ENCODE data around the gene DES. TPM values are rescaled to one million over a fixed set of nuclear protein-coding genes. Genes with fewer than 3 reads are reported as not detected.

The DES gene
- total RNA-seq, 1 experiment from 2014 or later = 4.2 TPM

DNA sequence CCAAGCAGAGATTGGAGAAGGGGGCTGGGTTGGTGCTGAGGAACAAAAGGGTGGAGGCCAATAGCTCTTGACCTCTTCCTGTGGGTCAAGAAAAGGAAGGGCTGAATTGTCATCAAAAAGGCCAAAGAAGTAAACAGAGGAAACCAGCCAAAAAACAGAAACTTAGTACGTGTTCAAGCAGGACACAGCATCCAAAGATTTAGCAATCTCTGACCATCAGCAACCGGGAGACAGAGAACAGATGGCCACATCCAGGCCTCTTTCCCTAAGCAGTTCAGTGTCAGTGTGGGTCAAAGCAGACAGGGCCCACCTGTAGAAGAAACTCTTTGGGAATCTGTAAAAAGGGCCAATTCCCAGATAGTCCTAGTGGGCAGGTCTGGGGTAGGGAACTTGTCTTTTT lies 33.3 kb upstream of the DES start:
- DNase-seq (ENCODE audit: low read depth, low spot score) (no peak), ATAC-seq (no peak)
- no TSS peak for BruUV-seq (replicated peaks)
- H3K36me3 ChIP-seq (ENCODE audit: control insufficient read depth in 1 of 2, insufficient read depth in 2 of 2, low read length in 2 of 2) = peaks cover 15 to 28% of the 10 kb centered on the region in 2 experiments; a peak in 3 of 4 replicates
- H3K27me3 ChIP-seq (ENCODE audit: insufficient read depth, low read length) = no peaks in the 10 kb centered on the region
- ChIA-PET RAD21 (ENCODE audit: low non-redundant PET in 1 of 2, low total read pairs in 2 of 2, uncharacterized antibody in 2 of 2, unreplicated experiment in 2 of 2) (no interaction called here), CTCF (no interaction called here), POLR2A (no interaction called here)
- no peak for TF ChIP-seq SIN3A (IDR thresholded peaks at IDR 0.05; ENCODE audit: low read depth)
- no peak for TF ChIP-seq CEBPB (IDR thresholded peaks at IDR 0.05; ENCODE audit: low read depth)
- TF ChIP-seq, protein P1, sequence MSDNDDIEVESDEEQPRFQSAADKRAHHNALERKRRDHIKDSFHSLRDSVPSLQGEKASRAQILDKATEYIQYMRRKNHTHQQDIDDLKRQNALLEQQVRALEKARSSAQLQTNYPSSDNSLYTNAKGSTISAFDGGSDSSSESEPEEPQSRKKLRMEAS (IDR thresholded peaks at IDR 0.05) = no peak
- no peak for TF ChIP-seq ZNF274 (IDR thresholded peaks at IDR 0.05; ENCODE audit: low read depth, low read length)
- no peaks in the 10 kb centered on the region for H3K9me3 ChIP-seq (ENCODE audit: control insufficient read depth in 1 of 2, insufficient read depth in 1 of 2, low read depth in 1 of 2, low read length in 2 of 2)
- no peaks in the 10 kb centered on the region for H4K20me1 ChIP-seq (ENCODE audit: insufficient read depth)
- peaks cover 12% of the 10 kb centered on the region; the same call in 1 of the 2 replicates for H3K79me2 ChIP-seq (ENCODE audit: insufficient read depth, low read length)
- peaks cover 9 to 18% of the 10 kb centered on the region in 2 experiments; a peak in 3 of 4 replicates for H3K4me1 ChIP-seq (ENCODE audit: control insufficient read depth in 1 of 2, insufficient read depth in 2 of 2, low read length in 2 of 2)
- intact Hi-C loops (cut with micrococcal nuclease) = loop anchor here (5.0 kb wide), 2 partner anchors 208 to 302 kb away; partner anchors contain the start of genes CNPPD1 and RETREG2
- H3K4me2 ChIP-seq (ENCODE audit: low read length) = no peak overlapping the region
- H3K9ac ChIP-seq (ENCODE audit: low read length) = no peak overlapping the region
- H3K4me3 ChIP-seq (replicated peaks in 1 of 2; ENCODE audit: low read depth in 1 of 2, low read length in 2 of 2) = no peak overlapping the region
- no peak overlapping the region for H2AFZ ChIP-seq (ENCODE audit: low read depth, low read length, poor library complexity, severe bottlenecking)
- no peaks in the 10 kb centered on the region for H3K9me2 ChIP-seq (ENCODE audit: insufficient read depth)
- no peak overlapping the region for H3K27ac ChIP-seq (ENCODE audit: low read depth, low read length)

DNA sequence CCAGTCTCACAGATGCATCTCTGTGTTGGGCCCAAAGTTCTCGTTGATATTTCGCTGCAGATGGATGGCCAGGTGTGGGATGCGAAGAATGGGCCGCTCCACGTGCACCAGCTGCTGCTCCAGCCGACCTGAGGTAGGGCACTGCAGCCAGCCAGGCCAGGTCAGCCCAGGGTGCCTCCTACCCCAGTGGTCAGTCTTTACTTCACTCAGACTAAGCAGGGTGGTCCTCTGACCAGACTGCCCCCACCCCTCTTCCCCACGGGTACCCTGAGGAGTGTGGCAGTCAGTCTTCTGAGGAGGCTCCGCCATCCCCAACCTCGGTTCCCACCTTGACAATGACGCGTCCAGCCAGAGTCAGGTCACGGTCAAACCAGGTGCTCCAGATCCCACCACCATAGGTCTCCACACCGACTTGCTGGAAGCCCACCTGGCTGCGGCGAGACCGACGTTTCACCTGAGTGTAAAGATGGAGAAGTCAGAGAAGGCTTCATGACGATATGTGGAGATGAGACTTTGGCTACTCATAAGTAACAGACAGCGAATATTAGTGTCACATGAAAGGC lies 32.1 kb upstream of the DES start:
- POLR2A ChIA-PET = no interaction called here
- H3K4me2 ChIP-seq (ENCODE audit: low read length) = no peak overlapping the region
- RAD21 ChIA-PET (ENCODE audit: low non-redundant PET in 1 of 2, low total read pairs in 2 of 2, uncharacterized antibody in 2 of 2, unreplicated experiment in 2 of 2) = no interaction called here

More for the DNA sequence above, 32.1 kb upstream of the DES start:
- Histone ChIP-seq H3K9ac (ENCODE audit: low read length) (no peak overlapping the region; the same call in 1 of the 2 replicates), H2AFZ (ENCODE audit: low read depth, low read length, poor library complexity, severe bottlenecking) (no peak overlapping the region), H3K9me3 (ENCODE audit: control insufficient read depth in 1 of 2, insufficient read depth in 1 of 2, low read depth in 1 of 2, low read length in 2 of 2) (no peaks in the 10 kb centered on the region), H3K27me3 (ENCODE audit: insufficient read depth, low read length) (no peaks in the 10 kb centered on the region), H4K20me1 (ENCODE audit: insufficient read depth) (no peaks in the 10 kb centered on the region), H3K79me2 (ENCODE audit: insufficient read depth, low read length) (peaks cover 12% of the 10 kb centered on the region; the same call in 1 of the 2 replicates), H3K27ac (ENCODE audit: low read depth, low read length) (no peak overlapping the region), H3K36me3 (ENCODE audit: control insufficient read depth in 1 of 2, insufficient read depth in 2 of 2, low read length in 2 of 2) (peaks cover 10 to 27% of the 10 kb centered on the region in 2 experiments; a peak in 3 of 4 replicates), H3K9me2 (ENCODE audit: insufficient read depth) (no peaks in the 10 kb centered on the region), H3K4me3 (replicated peaks in 1 of 2; ENCODE audit: low read depth in 1 of 2, low read length in 2 of 2) (no peak overlapping the region), H3K4me1 (ENCODE audit: control insufficient read depth in 1 of 2, insufficient read depth in 2 of 2, low read length in 2 of 2) (peaks cover 9 to 18% of the 10 kb centered on the region in 2 experiments; a peak in 3 of 4 replicates)
- ATAC-seq (no peak), DNase-seq (ENCODE audit: low read depth, low spot score) (no peak)
- CTCF ChIA-PET = interaction anchor here (1.7 kb wide), 1 partner anchor 8 kb away, joined by 5 read pairs; no protein-coding TSS in a partner anchor
- no peak for TF ChIP-seq ZNF274 (IDR thresholded peaks at IDR 0.05; ENCODE audit: low read depth, low read length)
- TF ChIP-seq FOSL1 (IDR thresholded peaks at IDR 0.05; ENCODE audit: low read depth) = no peak
- no peak for TF ChIP-seq SIN3A (IDR thresholded peaks at IDR 0.05; ENCODE audit: low read depth)
- TF ChIP-seq YY1 (IDR thresholded peaks at IDR 0.05; ENCODE audit: extremely low read depth, insufficient replicate concordance, low read depth, low read length) = no peak
- intact Hi-C loops (cut with micrococcal nuclease) = loop anchor here (5.0 kb wide), 2 partner anchors 209 to 301 kb away; partner anchors contain the start of genes CNPPD1 and RETREG2
- BruUV-seq (replicated peaks) = no TSS peak

Measured in HCT116 (cell line).